Measurements from ENCODE around the gene DCHS2.

DCHS2 gene

DNA sequence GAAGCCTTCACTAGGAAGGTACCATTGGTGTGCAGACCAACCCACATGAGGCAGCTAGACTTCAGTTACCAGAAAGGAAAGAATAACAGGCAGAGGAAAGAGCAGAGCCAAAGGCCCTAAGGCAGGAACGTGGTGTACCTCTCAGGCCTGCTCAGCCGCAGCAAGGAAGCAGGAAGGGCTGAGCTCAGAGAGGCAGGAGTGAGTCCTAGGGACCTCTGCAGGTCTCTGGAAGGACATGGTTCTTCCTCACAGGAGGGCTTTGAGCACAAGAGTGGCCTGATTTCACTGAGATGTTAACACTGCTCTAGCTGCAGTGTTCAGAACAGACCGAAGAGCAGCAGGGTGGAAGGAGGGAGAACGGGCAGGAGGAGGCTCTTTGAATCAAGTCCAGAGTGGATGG lies 124.6 kb downstream of the DCHS2 start:
- DNase-seq, result no peak

DNA sequence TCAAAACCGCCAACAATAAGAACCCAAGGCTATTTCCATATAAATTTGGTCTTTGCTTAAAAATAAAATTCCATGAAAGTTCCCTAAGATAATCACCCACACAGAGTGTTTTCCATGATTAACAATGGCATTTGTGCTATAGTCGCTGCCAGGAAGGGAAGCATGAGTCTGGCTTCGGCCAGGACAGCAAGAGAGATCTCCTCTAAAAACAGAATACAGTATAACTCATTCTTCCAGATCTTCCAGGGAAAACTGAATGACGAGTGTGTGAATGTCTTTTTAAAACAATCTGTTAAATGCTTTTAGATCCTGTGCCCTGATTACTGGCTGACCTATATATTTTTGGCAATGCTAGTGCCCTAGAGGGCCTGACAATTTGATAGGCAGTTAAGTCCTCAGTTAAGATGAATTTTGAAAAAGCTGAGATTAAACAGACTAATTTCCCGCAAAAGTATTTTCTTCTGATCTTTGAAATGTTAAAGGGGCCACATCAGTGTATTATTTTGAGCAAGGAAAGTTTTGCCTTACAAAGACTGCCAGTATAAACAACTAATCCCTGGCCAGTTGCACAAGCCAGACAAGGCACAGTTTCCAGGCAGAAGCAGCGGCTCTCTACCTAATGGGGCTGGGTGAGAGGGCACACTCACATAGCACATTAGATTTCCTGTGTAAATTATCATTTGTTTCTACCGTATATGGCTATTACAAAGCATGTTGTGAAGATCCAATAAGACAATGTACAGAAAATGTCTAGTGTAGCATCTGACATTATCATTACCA lies 127.3 kb downstream of the DCHS2 start:
- DNase-seq, result no peak

DNA sequence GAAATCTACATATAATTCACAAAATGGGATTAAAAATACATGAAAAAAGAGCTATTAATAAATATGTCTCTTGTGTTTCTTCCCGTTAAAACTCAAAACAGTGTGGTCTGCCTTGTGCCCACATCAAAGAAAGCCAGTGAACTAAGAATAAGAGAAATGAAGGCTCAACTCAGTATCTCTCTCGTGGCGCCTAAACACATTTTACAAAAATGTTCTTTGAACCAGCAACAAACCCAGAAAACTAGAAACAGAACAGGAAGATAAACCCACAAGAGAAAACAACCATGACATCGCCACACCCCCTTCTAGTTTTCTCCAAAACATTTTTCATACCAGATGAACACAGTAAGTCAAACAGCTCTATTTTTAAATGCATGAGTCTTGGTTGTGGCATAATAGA lies 130.1 kb downstream of the DCHS2 start:
- DNase-seq, result no peak

DNA sequence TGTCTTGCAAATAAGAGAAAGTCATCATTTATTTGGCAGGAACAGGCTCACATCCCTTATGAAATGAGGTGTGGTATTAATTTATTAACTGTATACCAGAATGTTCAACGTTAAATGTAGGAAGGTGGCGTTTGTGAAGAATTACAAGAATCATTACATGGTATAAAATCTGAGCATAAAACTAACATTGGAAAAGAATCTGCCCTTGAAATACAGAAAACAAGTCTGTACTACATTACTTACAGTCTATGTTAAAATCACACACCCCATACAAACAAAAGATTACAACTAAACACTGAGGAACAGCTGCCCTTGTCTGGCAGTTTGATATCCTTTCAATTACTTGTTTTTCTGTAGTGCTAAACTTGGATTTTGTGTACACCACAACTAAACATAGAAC lies 131.1 kb downstream of the DCHS2 start:
- DNase-seq, result no peak

DNA sequence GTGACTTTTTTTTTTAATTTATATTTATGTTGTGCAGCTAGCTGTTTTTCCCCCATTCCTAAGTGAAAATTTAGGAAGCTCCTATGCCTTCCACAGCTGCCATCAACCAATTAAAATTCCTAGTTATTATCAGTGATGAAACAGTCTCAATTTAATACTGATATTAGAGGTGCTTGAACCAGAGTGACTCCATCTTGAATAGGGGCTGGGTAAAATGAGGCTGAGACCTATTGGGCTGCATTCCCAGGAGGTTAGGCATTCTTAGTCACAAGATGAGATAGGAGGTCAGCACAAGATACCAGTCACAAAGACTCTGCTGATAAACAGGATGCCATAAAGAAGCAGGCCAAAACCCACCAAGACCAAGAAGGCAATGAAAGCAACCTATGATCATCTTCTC lies 136.7 kb downstream of the DCHS2 start:
- DNase-seq, result no peak

DNA sequence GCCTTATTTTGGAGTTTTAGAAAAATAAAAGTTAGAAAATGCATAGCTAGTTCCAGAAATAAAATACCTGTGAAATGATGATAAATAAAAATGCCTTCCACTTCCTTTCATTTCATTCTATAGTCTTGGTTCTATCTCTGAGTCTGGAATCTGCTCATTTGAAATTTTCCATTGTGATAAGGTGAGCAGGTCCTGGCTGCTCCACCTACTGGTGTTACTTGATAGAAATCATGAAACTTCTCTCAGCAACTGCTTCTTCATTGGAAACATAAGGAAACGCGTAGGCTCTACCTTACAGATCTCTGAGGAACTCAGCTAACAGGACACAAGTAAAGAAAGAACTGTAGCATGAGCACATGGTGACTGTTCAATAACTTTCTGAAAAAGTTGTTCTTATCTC lies 141.8 kb downstream of the DCHS2 start:
- no peak for DNase-seq

DNA sequence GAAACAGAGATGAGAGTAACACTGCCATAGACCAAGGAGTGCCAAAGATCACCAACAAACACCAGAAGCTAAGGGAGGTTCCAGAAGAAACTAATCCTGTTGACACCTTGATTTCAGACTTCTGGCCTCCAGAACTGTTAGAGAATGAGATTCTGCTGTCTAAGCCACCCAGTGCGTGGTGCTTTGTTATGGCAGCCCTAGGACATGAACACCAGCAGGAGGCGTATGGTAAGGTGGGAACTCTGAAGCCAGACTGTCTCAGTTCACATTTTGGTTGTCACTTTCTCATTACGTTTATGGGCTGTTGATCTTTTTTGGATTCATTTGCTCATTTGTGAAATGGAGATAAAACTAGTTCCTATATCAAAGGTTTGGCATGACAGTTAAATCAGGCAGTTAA lies 142.9 kb downstream of the DCHS2 start:
- DNase-seq, result no peak

DNA sequence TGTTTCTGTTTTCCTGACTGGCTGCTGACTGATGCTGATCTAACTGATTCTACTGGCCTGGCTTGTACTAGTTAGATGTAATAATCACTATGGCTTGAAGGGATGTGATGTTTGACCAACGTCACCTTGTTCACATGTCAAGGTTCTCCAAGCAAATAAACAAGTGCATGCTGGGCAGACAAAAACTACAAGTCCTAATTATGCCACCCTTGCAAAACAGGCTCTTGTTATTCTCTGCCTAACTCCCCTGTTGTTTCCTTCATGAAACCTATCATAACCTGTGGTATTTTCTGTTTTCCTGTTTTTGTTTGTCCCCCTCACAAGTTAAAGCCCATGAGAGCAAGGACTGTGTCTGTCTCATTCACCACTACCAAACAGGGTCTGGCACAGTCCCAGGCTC lies 146.2 kb downstream of the DCHS2 start:
- DNase-seq, result no peak

DNA sequence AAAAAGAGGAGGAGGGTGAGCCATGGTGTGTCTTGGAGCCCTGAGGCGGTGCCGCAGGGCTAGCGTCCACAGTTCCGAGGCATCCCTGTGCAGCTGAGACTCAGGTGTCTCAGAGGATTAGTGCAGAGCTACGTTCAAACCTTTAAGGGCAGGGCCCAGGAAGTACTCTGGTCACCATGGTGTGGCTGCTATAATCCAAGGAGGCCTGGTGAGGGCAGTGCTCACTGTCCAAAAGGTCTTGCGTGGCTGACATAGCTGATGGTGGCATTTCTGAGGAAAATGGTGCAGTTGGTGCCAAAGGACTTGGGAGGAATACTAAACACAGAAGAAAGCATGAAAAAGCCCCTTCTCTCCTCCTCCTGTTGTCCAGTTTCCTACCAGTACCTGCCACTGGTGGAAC lies 146.9 kb downstream of the DCHS2 start:
- DNase-seq, result no peak

DNA sequence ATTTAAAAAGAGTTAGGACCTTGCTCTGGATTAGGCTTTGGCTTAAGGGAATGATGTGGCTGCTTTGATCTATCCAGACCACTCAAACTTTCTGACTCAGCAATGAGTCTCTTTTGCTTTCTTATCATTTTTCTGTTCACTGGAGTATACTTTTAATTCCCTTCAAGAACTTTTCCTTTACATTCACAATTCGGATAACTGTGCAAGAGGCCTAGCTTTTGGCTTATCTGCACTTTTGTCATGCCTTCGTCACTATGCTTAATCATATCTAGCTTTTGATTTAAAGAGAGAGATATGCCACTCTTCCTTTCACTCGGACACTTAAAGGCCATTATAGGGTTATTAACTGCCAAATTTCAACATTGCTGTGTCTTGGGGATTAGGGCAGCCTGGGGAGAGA lies 147.9 kb downstream of the DCHS2 start:
- no peak for DNase-seq

DNA sequence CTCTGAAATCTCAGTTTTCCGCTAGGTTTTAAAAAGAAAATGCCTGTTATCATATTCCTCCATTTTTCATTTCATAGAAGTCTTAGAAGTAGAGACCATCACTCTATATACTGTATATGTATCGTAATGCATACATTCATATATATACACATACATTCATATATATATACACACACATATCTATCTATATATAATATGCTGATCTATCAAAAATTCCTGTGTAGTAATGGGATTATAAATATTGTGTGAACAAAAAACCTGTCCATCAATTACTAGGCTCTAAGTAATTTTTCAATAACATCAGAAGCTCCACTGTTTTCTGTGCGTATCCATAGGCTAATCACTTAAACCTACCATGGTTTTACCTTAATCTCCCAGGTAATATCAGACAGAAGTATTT lies 150.2 kb downstream of the DCHS2 start:
- DNase-seq, result no peak

DNA sequence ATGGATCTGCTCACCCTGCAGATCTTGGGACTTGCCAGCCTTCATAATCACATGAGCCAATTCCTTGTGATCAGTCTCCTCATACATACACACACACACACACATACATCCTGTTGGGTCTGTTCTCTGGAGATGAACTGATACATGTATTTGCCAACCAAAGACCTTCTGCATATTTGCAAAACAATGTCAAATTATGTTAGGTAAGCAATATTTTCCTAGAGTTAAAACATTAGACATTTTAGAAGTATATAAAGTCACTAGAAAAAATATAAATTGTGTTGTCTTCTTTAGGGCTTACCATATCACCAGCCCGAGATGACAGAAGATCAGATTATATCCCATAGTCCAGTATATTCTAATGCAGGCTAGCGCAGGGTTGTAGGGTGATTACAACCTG lies 156.0 kb downstream of the DCHS2 start:
- DNase-seq, result no peak

DNA sequence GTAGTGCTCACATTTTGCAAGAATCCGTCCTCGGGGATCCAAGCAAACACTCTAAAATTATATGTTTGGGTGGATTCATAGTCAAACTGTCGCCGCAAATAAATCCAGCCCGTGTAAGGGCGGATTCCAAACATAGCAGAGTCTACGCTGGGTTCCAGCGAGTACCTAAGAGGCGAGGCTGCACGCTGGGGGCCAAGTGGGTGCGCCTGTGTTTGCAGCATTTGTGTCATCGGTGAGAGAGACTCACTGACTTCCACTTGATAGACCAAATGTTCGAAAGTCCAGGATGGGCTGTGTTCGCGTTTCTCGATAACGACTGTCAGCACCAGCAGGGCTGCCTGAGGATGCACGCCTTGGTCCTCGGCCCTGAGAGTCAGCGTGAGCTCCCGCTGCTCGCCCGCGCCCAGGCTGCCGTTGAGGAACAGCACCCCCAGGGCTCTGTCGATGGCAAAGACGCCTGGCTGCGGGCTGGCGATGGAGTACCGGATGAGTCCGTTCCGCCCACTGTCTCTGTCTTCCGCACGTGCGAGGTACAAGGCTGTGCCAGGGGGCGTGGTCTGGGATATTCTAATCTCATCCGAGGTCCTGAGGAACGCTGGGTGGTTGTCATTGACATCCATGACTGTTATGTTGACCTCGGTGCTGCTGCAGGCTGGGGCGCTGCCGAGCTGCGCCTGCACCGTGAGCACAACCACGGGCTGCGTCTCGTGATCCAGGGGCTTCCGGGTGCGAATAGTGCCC lies 158.7 kb downstream of the DCHS2 start:
- DNase-seq, result peak; percentile 58 to 69

DNA sequence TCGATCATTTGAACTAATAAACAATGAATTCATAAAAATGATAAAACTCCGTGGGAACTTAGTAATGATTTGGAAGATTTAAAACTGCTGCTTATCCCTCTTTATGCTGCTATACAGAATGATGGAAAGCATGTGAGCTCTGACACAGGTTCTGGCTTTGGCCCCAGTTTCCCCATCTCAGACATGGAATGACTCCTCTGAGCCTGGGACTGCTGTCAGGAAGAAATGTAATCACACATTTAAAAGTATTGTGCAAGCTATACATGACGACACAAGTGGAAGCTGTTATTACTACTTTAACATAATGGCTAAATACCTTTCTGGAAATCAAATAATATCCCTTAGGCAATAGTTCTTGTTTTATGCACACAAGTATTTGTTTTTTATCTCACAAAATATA lies 161.7 kb downstream of the DCHS2 start:
- no peak for DNase-seq

DNA sequence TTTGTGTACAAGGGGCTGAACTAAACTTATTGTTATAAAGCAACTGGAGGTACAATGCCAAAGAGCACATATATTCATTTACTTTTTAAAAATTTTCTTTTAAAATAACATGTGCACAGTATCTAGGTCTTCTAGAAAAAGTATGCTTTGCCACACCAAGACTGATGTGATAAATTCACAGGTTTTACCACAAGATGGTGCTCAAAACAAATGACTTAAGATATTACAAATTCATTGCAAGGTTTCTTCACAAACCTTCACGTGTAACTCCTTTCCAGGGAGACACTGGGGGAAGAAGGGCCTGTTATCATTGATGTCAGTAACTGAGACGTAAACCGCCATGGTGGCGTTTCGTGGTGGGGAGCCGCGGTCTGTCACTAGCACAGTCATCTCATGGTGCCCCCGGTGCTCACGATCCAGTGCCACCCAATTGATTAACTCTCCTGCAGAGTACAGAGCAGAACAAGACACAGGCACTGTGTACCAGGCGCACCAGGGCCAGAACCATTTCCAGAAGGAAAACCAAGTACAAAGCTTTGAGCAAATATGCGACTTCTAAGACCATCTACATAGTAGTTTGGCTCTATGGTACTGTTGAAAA lies 162.2 kb downstream of the DCHS2 start:
- DNase-seq, result no peak

DNA sequence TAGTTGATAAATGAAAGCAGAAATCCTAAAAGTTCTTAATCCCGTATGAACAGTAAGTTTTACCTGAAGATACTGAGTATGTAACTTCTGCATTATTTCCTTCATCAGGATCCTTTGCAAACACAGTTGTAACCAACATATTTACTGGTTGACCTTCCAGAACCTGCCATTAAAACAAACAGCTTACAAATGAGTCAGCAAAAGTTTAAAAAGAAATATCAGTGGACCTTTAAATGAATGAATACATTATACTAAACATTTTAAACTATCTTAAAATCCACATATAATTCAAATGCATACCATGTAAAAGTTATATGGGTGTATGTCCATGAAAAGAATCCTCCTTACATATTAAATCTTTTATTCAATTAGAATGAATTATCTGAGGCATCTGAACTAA lies 163.6 kb downstream of the DCHS2 start:
- no peak for DNase-seq

DNA sequence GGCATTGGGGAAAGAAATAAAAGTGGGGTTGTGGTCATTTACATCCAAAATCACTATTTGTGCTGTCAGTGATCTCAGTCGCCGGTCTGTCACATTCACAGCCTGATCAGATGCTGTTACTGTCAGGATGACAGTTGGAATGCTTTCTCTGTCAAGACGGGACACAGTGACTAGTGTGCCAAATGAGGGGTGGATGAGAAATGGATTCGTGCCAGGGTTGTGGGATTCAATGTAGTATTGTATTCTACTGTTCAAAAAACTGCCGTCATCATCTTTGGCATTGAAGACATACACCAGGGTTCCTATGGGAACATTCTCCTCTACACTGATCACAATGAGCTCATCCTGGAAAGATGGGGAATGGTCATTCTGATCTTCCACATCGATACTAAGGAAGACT lies 171.1 kb downstream of the DCHS2 start:
- no peak for DNase-seq

DNA sequence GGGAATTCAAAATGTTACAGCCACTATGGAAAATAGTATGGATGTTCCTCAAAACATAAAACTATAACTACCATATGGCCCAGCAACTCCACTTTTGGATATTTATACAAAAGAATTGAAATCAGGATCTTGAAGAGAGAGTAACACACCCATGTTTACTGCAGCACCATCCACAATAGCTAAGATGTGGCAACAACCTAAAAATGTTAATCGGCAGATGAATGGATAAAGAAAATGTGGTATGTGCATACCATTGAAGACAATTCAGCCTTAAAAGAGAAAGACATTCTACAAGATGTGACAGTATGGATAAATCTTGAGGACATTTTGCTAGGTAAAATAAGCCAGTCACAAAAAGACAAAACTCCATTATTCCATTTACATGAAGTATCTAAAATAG lies 171.9 kb downstream of the DCHS2 start:
- DNase-seq, result no peak

DNA sequence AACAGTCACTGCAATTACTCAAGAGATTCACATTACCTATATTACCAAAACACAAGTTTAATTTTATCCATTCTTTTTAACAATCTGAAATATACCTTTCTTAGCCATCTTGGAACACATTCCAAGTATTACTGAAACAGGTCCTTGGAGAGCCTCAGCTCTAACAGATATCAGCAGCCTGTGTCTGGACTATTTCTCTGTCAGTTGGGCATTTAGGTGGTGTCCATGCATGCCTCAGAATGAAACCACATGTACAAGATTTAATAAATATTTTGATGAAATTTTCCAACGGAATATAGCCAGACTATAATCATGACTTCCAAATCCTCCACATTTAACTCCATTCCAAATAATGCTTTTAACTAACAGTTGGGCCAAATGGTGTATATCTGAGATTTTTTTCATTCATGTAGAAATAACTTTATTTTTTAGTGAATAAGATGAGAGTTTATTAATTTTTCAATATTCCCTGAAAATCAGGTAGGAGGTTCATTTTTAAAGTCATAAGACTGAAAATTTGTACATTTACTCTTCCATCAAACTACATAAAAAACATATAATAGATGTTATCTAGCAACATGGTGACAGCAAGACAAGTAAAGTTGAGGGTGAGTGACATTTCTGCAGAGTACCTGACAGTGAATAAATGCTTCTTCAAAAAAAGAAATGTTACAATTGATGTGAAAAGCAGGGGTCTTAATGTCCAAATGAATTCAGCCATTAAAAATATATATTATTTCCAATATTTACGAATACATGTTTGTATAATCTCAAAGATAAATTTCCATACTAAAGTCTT lies 174.2 kb downstream of the DCHS2 start:
- DNase-seq, result no peak

DNA sequence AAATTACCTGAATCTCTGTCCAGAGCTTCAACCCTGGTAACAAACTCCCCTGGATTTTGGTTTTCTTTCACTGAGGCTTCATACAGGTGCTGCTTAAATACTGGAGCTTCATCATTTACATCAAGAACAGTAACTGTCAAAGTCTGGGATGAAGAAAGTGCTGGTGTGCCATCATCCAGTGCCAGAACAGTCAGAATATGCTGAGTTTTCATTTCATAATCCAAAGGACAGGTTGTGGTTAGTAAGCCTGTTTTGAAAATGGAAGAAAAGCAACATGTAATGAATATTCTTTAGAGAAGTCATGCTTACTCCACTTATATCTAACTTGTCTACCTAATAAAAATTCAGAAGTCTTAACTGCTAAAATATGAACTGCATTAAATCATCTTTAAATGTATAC lies 175.9 kb downstream of the DCHS2 start:
- no peak for DNase-seq

DNA sequence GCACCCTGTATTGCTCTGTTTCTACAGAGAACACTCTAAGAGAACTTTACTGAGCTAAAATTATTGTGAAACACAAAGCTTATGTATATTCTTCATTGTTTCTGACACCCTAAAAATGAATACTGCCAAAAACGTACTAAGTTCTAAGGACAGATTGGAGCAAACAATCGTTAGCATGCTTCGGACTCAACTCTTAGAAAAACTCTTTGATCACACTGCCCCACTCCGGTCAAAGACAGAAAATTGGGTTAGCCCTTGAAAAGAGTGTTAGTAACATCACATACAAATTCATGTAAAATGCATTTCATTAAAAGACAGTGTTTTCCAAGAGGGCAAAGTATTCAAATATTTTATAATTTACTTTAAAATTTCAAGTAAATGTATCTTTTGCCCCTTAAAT lies 177.4 kb downstream of the DCHS2 start:
- no peak for DNase-seq

DNA sequence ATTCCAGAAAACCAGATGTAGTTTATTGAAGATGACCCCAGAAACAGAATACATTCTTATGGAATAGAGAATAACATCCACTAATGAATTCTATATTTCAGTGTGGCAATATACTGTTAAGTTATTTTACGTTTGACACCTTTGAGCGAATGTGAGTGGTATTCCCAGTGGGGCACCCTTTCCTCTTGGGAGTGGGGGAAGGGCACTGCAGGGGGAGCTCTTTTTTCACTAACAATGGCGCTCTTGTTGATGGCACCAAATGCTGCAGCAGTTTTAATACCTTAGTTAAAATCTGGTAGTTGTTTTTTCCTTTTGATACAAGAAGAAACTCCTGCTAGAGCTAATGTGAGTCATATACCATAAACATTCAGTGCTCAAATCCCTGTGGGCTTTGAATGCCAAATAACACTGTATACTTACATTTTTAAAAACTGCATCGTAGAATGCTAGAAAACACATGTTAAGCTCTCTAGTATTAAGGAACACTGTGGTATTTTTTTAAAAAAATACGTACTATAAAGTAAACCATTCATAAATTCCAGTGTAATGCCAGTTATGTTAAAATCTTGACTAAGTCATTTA lies 178.5 kb downstream of the DCHS2 start:
- no peak for DNase-seq

DNA sequence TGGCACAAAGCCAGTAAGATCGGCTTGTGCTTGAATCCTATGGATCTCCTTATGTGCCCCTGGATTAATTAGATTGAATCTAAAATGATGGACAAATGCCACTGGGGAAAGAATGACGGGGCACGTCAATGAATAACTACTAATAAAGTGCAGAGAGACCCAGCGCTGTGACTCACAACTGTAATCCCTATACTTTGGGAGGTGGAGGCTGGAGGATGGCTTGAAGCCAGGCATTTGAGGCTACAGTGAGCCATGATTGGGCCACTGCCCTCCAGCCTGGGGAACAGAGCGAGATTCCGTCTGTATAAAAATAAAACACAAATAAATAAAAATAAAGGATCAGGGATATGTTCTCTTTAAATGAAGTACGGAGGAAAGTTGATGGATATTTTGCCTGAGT lies 179.4 kb downstream of the DCHS2 start:
- DNase-seq, result no peak
